Smooth muscle cell of the brain vasculature (primary cell): ENCODE data around the gene TRAPPC3L.

ENCODE experiments used
- DNase-seq: peaks from one replicate; pipeline ENCODE4 v3.0.0-alpha.2; 2012; ENCODE audit warnings: low read depth, low spot score

The TRAPPC3L gene

DNA sequence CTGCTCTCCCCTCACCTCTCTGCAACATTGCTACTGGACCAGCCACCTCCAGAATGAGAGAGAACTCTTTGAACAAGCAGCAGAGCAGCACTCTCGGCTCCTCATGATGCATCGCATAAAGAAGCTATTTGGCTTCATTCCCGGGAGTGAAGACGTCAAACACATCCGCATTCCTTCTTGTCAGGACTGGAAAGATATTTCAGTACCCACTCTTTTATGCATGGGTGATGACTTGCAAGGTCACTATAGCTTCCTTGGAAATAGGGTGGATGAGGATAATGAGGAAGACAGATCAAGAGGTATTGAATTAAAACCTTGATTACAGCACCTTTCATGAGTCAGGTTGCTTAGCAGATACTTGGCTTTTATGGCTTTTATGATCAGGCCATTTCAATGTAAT is 12.4 kb upstream of the TRAPPC3L start:
- DNase-seq = peak; percentile 63

DNA sequence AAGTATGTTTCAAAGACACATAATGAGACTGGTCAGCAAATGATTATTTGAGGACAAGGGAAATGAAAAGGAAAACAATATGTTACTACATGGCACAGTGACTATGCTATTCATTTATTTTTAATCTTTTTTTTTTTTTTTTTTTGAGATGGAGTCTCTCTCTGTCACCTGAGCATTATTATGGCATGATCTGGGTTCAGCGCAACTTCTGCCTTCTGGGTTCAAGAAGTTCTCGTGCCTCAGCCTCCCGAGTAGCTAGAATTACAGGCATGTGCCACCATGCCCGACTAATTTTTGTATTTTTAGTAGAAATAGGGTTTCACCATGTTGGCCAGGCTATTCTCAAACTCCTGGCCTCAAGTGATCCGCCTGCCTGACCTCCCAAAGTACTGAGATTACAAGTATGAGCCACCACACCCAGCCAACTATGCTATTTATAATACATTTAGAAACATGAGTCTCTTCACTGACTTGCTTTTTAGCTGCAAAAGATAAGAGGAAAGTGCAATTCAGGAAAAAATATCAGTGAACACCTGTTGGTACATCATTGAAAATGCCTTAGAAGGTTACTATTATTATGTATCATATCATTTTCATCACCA is 11.4 kb upstream of the TRAPPC3L start:
- DNase-seq = no peak

DNA sequence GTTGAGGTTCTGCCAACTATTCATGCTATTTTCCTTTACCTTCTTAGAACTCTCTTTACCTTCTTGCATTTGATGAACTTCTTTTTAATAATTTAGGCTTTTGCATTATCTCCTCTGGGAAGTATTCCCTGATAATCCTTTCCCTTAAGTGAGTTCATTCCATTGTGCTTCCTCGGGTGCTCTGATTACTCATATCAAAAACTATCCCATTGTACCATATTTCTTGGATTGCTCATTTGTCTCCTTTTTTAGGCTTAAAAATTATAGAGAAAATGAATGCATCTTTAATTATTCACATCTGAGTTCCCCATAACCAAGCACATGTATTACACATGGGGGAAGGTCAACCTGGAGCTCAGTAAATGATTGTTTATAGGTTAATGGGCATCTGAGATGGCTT is 10.6 kb upstream of the TRAPPC3L start:
- no peak for DNase-seq

DNA sequence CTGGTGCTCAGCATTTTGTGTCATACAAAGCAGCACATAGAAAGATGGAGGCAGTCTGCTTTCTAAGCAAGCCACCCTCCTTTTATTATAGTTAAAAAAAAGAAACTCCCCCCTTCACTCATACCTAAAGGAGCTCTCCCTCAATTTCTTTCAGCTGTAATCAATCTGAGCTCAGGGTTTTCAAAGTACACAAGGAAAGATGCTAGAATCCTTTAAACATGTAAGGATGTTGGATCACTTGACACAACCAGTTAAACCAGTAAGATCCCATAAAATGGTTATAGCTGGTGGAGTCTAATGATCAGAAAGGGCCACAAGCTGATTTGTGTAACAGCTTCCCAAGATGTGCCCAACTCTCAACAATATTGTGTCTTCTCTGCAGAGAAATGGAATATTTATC is 8.0 kb upstream of the TRAPPC3L start, which contains the start of gene CALHM4:
TSS of gene CALHM4 (plus strand) at position 301 of the 400 bp plus-strand sequence. CDS start at position 344, 43 bp downstream.
- no peak for DNase-seq

DNA sequence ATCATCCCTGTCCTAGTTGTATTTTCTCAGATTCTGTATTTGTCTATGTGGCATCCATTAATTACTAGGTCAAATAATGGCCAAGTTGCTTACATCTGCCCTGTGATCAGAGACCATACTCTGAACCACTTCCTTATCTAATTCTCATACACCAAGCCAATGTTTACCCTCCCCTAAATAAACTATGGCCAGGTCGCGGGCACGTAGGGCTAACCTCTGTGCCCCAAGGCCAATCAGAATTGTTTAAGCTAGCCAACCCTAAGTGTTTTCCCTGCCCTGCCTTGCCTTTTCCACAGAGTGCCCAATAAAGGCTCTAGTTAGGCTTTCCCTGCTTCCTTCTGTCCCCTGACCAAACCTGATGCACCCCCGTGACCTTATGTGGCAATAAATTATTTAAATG is 5.3 kb upstream of the TRAPPC3L start:
- DNase-seq = no peak

DNA sequence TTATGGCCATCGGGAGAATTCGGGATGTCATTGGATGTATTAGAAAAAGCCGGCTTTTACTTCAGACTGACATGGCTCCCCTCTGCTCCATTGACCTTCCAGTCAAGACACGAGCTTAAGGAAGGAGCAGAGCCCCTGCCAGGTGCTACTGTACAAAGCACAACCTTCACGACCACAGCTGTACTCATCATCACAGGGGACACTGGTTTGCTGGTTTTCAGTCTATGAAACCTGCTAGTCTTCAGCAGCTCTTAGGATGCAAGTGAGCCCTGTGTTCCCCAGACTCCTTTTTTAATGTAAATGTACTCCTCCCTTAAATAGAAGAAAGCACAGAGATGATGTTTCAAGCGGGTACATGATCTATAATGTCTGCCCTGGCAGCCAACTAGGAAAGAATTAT is 1.9 kb upstream of the TRAPPC3L start:
- DNase-seq = no peak

DNA sequence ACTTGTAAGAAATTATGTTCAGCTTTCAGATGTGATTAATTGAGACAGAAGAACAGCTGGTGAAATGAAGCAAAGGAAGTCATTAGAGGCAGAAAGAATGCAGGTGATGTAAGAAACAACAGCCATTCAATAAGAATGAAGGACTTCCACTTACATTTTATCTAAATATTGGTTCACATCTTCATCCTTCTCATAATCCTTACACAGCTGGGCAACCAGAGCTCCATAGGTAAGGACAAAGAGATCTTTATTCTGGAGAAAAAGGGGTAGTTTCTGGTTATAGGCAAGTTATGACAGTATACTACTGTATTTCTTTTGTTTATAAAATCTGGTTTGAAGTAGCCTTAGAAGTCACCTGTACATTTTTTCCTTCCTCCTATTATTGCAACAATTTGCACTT is 2.3 kb downstream of the TRAPPC3L start:
- no peak for DNase-seq

DNA sequence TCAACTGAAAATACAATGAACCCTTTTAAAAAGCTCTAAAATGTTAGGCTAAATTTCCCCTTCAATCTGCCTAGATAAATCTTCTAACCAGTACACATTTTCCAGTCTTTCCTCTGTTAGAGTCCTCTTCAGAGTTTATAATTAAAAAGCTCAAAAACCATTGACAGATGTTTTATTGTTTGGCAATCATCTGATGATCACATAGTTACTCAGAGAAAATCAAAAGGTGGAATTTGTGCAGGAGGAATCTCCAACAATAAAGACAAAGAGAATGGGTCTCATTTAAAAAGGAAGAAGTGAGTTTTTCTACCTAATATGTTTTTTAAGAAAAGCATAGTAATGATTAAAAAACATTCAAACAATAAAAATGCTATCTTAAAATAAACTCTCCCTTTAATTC is 3.1 kb downstream of the TRAPPC3L start:
- DNase-seq = no peak

DNA sequence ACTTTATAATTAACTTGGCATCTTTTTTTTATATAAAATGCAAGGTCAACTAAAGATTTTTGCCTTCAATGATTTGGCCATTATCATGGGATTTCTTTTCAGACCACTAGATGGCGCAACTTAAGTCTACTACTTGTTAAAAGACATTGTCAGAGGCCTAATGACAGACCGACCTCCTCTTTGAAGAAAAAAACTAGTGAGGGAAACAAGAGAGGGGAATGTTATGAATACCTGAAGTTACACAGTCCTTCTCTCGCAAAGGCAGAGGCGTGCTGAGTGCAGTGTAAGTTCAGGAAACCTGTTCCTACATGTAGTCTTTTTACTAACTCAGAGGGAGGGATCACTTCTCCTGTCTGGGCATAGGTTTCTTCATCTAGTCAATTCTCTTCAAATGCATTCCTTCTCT is 9.3 kb downstream of the TRAPPC3L start:
- no peak for DNase-seq

DNA sequence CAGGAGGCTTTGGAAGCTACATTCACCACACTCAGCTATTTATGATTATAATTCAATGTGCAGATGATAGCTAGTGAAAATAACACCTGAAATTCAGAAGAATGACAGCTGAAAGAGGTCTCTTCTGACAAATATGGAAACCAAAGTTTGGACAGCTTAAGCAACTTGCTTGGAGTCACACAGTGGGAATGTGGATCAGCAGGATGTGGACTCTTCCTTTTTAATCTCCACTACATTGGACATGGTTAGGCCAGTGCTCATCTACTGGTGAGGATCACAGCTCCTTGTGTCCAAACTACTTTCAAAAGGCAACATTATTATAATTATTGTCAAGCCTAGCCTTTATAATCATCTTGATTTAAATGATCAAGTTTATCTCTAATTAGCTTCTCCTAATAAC is 10.4 kb downstream of the TRAPPC3L start:
- DNase-seq = no peak

DNA sequence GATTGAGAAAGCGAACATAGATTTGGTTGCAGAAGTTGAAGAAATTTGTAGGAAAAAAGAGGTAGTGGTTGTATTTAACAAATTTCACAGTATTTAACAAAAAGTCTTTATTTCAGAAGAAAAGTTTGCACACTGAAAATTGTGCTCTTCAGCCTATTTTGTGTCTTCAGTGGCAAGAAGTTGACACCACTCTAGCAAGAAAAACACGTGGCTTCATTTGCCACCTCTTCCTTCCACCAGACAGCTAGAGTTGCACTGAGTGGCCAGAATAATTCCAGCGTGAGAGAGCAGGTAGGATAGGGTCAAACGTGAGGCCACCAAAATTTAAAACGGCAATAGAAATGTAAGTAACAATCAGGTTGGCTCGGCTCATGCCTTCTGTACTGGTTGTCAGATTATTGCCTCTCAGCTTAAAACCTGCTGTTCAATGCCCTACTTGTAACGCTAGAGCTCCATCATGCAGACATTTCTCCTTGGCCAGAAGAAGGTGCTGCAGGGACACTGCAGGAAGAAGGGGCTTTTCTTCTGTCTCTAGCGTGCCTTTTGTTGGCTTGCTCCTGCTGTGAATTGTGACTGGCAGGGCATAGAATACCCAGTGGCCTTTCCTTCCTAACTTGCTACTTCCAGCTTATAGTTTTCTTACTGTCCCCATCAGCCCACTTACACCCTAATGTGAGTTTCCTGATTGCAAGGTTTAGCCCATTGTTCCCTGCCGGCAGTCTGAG is 12.1 kb downstream of the TRAPPC3L start:
- DNase-seq = no peak

DNA sequence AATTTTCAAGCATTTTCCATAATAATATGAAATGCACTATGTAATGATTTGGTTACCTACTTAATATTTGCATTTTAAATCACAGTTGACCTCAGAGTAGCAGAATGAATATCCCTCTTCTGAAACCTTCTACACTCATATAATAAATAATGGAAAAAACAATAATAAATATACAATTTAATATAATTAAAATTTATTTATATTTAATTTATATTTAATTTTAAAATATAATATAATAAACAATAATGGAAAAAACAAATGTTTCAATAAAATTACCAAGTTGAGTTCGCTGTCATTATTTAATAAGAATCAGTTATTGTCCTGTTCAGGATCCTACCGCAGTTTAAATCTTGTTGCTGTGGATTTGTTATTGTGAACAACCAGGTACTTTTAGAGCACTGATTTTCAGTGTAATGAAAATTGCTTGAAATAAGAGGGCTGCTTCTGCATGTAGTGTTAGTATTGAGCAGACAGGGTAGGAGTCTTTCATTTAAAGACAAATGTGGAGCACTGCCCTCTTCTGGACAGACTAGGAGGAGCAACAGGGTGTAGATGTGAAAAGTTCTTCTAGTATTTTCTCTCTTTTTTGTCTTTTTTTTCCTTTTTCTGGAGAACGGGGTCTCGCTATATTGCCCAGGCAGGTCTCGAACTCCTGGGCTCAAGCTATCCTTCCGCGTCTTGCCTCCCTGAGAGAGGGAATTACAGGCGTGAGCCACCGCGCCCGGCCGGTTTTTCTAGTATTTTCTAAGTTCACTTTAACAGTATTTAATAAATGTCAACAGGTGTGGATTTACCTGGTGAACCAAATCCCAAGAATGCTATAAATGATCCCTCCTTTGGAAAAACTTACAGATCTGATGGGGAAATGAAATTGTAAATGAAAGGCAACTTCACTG is 13.6 kb downstream of the TRAPPC3L start:
- DNase-seq = peak; percentile 59

DNA sequence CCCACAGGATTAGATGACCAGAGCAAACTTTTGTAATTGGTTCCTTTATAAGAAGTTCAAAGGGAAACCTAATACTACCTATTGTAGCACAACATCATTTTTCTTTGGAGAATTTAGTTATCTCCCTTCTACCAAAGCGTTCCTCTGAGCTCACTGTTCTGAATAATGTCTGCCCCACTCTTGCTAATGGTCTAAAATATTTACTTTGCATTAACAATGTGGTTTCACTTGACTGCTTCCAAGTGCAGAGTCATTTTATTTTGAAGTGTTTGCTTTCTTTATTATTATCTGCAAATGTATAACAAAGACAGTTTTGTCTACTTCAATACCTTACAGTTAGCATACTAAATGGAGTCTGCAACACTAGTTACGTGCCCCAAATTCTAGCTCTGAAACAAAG is 15.0 kb downstream of the TRAPPC3L start:
- no peak for DNase-seq

DNA sequence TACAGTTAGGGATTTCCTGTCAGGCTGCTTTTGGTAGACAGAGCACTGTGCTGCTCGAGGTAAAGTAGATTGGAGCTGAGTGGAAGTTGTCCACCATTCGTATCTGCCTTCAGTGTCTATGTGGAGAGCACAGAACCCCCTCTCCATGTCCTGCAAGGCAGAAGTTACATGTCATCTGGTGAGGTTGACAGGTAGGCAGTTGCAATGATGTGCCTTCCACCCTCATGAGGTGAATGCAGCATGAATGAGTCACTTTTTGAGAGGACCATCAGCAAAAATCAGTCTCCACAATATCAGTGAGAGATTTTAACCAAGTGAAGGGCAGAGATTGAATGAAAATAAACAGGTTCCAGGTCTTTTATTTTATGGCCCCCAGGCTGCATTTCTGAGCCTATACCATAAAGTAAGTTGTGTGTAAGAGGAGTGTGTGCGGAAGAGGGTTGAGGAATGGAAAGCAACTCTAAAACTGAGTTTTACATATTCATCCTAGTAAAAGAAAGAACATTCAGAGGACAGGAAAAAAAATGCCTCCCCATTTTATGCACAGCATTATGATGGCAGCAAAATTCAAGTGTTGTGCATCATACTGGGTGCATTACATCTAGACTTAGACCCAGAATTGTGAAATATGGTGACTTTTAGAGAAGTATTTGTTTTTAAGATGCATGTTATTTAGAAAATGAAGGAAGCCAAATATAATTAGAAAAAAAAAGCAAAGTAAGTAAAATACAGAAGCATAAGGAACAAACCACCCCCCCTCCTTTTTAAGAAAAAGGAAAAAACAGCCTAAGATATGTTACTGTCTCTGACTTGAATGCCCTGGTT is 15.8 kb downstream of the TRAPPC3L start:
- DNase-seq = no peak

DNA sequence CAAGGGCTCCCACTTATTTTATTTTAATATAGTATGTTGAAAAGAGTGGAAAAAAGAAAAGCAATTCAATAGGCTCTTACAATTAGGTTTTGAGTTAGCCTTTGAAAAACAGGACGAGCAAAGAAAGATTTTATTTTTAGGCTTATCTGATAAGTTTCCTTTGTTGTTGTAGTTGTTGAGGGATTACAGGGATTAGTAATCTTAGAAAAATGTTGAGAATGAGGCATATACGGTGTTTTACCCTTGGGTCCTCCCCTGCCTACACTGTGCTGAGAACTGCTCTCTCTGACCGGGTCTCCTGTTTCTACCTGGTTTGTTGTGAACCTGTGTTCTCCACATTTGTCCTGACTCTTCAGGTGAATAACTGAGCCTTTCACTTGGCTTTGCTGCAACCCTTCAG is 16.7 kb downstream of the TRAPPC3L start:
- DNase-seq = no peak

DNA sequence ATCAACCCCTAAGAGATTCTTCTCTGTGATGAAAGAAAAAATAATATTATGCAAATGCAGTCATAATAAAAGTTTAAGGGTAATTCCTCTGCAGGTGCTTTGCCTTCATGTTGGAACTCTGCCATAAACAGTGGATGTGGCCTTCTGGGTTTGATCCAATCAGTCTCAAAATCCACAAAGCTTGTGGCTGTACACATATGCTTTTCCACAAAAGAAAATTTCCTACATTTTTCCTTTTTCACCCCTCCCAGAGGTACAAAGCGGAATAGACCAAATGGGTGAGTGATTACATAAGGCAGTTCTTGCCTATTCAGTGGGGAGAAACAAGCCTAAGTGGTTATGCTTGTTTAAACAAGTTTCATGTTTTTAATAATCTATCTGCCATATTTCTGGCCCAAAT is 17.4 kb downstream of the TRAPPC3L start:
- no peak for DNase-seq

DNA sequence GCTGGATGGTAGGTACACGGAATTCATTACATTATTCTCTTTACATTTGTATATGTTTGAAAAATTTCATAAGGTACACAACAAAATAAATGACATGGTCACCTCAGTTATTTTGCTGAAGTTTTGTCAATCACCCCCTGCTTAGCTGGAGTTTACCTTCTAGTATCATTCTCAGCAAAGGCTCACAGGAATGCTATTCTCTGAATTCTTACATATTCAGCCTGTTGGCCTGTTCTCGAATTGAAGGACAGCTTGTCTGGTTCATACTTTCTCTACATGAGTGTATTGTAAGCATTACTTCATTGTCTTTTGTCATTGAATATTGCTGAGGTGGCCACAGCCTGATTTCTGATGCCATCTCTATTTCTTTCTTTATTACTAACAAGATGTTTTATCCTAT is 21.2 kb downstream of the TRAPPC3L start:
- no peak for DNase-seq

DNA sequence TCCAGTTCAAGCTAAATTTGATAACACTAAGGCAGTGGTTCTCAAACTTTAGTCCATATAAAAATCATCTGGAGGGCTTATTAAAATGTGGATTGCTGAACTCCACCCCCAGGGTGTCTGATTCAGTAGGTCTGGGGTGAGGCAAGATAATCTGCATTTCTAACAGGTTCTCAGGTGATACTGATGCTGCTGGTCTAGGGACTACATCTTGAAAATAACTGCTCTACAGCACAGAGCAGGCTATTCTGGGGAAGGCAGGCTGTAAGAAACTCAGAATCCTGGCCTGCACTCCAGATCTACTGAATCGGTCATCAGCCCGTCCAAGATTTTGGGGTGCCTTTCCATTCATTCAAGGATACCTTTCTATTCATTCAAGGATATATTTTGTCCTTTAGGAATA is 22.6 kb downstream of the TRAPPC3L start:
- no peak for DNase-seq

DNA sequence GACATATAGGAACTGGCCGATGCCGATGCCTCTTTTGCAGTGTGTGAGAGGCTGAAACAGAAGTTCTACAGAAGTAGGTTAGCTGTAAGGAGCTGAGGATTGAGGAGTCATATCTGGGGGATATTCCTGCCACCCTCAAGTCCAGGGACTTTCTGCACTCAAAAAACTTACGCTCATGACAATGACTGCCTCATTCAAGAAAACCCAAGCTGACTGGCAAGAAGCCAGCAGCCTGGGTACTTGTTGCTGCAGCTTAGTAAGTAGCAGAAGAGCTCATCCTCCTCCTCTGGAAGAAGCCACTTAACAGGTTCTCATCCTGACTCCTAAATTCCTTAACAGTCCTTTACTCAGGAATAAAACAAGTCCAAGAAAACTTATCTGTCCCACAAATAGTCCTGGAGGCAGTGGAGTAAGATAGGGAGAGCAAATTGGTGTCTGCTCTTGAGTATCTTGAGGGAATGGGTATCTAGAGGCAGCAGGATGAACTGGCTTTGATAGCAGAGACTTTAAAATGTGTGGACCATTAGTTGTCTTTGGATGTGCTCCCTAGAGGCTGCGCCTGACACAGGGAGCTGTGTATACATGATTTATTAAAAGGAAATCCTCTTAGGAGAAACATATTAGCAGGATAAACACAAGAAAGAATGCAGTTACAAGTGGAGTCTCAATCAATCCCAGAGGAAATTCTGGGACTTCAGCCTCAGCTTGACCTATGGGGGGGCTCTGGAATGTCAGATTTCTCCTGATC is 26.7 kb downstream of the TRAPPC3L start:
- DNase-seq = no peak

DNA sequence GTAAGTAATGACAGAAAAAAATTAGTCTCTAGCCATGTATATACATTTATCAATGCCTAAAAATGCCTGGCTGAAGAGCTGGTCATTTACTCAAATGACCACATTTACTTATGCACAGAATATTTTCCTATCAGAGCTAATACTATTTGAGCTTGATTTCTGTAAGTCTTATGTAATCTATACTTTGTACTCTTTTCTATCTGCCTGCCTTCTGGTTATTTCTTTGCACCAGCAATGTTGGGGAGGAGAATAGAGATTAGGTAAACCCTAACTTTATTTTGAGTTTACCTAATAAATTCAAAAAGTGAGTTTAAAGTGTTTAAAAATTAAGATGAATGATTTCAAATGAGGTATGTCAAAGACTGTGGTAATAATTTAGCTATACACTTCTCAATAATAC is 30.3 kb downstream of the TRAPPC3L start:
- no peak for DNase-seq

DNA sequence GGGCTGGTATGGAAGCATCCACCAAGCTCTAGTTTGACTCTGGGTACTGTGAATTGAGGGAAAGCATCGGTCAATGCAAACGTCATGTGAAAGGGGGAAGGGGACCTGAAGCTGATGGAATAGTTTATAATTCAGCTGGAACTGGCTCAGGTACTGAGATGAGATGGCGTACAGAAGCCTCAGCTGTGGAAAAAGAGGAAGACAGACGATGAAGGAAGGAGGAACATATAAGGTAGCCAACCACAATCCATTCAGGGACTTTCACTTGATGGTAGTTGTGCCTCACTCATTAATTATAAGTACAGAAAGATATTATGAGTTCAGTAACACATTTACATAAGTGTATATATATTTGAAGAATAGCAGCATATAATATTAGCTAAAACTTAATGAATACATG is 31.4 kb downstream of the TRAPPC3L start:
- DNase-seq = no peak
